CD4-positive, CD25-positive, alpha-beta regulatory T cell (primary cell): ENCODE results near the gene KCNMA1. TPM values are rescaled to one million over a fixed set of nuclear protein-coding genes. Genes with fewer than 3 reads are reported as not detected.

Experiments
- ATAC-seq, 2 donors: fragments of 150-1000 bp; cut with Tn5 transposase; one replicate each; pipeline ENCODE4 v1.10.0; 2021; ENCODE audit warnings: low read depth in 2 of 2, moderate number of reproducible peaks in 2 of 2, moderate library complexity in 1 of 2
- DNase-seq, 3 donors: peaks; one replicate each; pipeline versions ENCODE4 v3.0.0 to v3.0.0-alpha.2; 2012 to 2022; ENCODE audit warnings: mixed read lengths in 1 of 3
- H3K27ac ChIP-seq: one replicate; pipeline ENCODE4 v1.7.0; 2013; ENCODE audit warnings: mild to moderate bottlenecking, low read length; ENCODE audit not compliant: insufficient read depth, poor library complexity, severe bottlenecking
- H3K27me3 ChIP-seq: one replicate; pipeline ENCODE4 v1.7.0; 2013; ENCODE audit warnings: low read length; ENCODE audit not compliant: control insufficient read depth, insufficient read depth
- H3K36me3 ChIP-seq: one replicate; pipeline ENCODE4 v1.7.0; 2013; ENCODE audit warnings: mild to moderate bottlenecking, low read length, moderate library complexity; ENCODE audit not compliant: control insufficient read depth, insufficient read depth
- H3K4me1 ChIP-seq: 2 replicates; pipeline ENCODE4 v1.7.0; 2013; ENCODE audit warnings: mild to moderate bottlenecking, low read length; ENCODE audit not compliant: insufficient read depth, control insufficient read depth, poor library complexity, severe bottlenecking
- H3K4me3 ChIP-seq: one replicate; pipeline ENCODE4 v1.7.0; 2013; ENCODE audit warnings: low read depth, mild to moderate bottlenecking, low read length, moderate library complexity
- H3K9me3 ChIP-seq, 2 experiments: 1 replicate in 1 of 2; 2 replicates in 1 of 2; pipeline ENCODE4 v1.7.0; 2013; ENCODE audit warnings: low read length in 2 of 2, mild to moderate bottlenecking in 1 of 2, moderate library complexity in 1 of 2; ENCODE audit not compliant: control insufficient read depth in 2 of 2
- H3K27ac Mint-ChIP-seq, 3 donors: one replicate each; pipeline ENCODE4 v1.8.0; 2020 to 2022; ENCODE audit warnings: mild to moderate bottlenecking in 3 of 3, mixed read lengths in 3 of 3, moderate library complexity in 2 of 3
- H3K27me3 Mint-ChIP-seq: one replicate; pipeline ENCODE4 v1.8.0; 2022; ENCODE audit warnings: mild to moderate bottlenecking, mixed read lengths
- H3K36me3 Mint-ChIP-seq: one replicate; pipeline ENCODE4 v1.8.0; 2020; ENCODE audit warnings: mixed read lengths
- H3K4me1 Mint-ChIP-seq, 4 donors: one replicate each; pipeline ENCODE4 v1.8.0; 2020 to 2022; ENCODE audit warnings: mixed read lengths in 4 of 4, mild to moderate bottlenecking in 1 of 4
- H3K4me3 Mint-ChIP-seq, 4 donors: one replicate each; pipeline ENCODE4 v1.8.0; 2020 to 2022; ENCODE audit warnings: mild to moderate bottlenecking in 4 of 4, mixed read lengths in 4 of 4, moderate library complexity in 3 of 4
- H3K9me3 Mint-ChIP-seq, 7 donors: one replicate each; pipeline ENCODE4 v1.8.0; 2020 to 2022; ENCODE audit warnings: mixed read lengths in 7 of 7, mild to moderate bottlenecking in 3 of 7, moderate library complexity in 2 of 7
- polyA plus RNA-seq, 4 donors: library from polyadenylated mRNA; unstranded; fragments of 300-500 nt; fragmentation: Illumina TruSeq; gene quantifications; one replicate each; pipeline ENCODE4 v1.2.3, GENCODE V29; 2021
- total RNA-seq: library from RNA; stranded (reverse); gene quantifications from one replicate; pipeline ENCODE4 v1.2.3, GENCODE V29; 2022

KCNMA1 gene
- total and polyA plus RNA-seq, 5 donors from 2014 or later, result not detected

DNA sequence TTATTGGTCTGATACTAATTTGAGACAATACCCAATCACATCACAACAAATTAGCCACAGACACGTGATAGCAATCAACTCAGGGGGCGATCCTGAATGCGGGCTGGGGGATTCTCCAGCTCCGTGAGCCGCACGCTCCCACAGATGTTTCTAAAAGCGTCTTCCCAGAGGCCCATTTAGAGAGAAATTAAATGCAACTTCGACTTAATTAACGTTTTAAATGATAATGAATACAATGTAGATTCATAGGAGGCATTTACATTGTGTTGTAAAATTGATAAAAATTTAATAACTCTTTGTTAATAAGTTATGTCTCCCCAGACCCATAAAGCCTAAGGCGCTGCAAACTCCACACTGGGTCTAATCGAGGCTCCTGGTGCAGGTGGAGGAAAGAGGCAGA is 642.6 kb downstream of the KCNMA1 start:
- H3K4me3 Mint-ChIP-seq, result no peak overlapping the region
- H3K27ac Mint-ChIP-seq, result no peak overlapping the region
- Histone ChIP-seq H3K4me1 (no peaks in the 10 kb centered on the region), H3K27me3 (no peaks in the 10 kb centered on the region), H3K27ac (no peak overlapping the region), H3K36me3 (no peaks in the 10 kb centered on the region), H3K9me3 (no peaks in the 10 kb centered on the region), H3K4me3 (no peak overlapping the region)
- no peaks in the 10 kb centered on the region for H3K4me1 Mint-ChIP-seq
- H3K36me3 Mint-ChIP-seq, result no peaks in the 10 kb centered on the region
- no peak for ATAC-seq
- H3K27me3 Mint-ChIP-seq, result no peaks in the 10 kb centered on the region
- H3K9me3 Mint-ChIP-seq, result peaks cover 0 to 1% (median 0%) of the 10 kb centered on the region in 7 donors
- DNase-seq, result no peak

DNA sequence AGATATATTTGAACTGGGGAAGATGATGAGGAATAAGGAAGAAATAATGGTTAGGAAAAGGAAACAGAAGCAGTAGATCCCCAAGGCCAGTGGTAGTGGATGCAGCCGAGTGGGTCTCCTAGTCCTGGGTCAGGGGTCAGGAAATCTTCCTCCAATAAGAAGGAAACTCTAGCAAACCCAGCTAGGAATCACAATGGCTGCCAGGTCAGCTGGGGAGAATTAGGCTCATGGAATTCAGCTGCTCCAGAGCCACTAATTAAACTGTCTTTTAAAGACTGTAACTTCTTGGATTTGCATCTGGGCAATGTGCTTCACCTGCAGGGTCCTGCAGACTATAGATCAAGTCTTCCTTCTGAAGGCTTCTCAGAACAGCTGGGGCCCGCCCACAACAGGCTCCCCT is 644.4 kb downstream of the KCNMA1 start:
- H3K4me1 ChIP-seq, result no peaks in the 10 kb centered on the region
- DNase-seq (no peak), ATAC-seq (no peak)
- no peak overlapping the region for H3K27ac ChIP-seq
- no peaks in the 10 kb centered on the region for H3K9me3 ChIP-seq
- H3K4me3 ChIP-seq, result no peak overlapping the region
- H3K4me1 Mint-ChIP-seq, result no peaks in the 10 kb centered on the region
- peaks cover 0 to 1% (median 0%) of the 10 kb centered on the region in 7 donors for H3K9me3 Mint-ChIP-seq
- no peaks in the 10 kb centered on the region for H3K27me3 Mint-ChIP-seq
- H3K4me3 Mint-ChIP-seq, result no peak overlapping the region
- H3K27me3 ChIP-seq, result no peaks in the 10 kb centered on the region
- no peaks in the 10 kb centered on the region for H3K36me3 ChIP-seq
- no peak overlapping the region for H3K27ac Mint-ChIP-seq
- H3K36me3 Mint-ChIP-seq, result no peaks in the 10 kb centered on the region

GRCh38 chr10:76992467-76992866 is 645.1 kb downstream of the KCNMA1 start:
- H3K36me3 ChIP-seq, result no peaks in the 10 kb centered on the region
- H3K36me3 Mint-ChIP-seq, result no peaks in the 10 kb centered on the region
- no peaks in the 10 kb centered on the region for H3K9me3 ChIP-seq

DNA sequence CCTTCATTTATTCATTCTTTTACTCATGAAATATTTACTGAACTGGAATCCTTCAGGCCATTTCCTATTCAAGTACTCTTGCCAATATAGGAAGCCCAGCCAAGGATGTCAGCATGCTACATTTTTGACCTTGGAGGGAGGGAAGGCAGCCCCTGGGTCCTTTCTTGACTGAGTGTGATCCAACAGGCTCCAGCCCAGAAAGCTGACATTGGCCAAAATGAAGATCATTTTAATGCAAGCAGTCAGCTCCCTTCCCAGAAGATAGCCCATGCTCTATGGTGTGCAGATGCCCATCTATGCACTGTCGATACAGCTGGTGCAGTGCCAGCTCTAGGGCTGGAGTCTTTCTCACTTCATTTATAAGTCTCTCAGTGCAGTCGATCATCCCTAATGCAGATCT is 646.0 kb downstream of the KCNMA1 start:
- no peak overlapping the region for H3K27ac Mint-ChIP-seq
- ATAC-seq (no peak), DNase-seq (no peak)
- Histone ChIP-seq H3K27me3 (no peaks in the 10 kb centered on the region), H3K4me3 (no peak overlapping the region), H3K4me1 (no peaks in the 10 kb centered on the region), H3K9me3 (no peaks in the 10 kb centered on the region), H3K36me3 (no peaks in the 10 kb centered on the region), H3K27ac (no peak overlapping the region)
- no peaks in the 10 kb centered on the region for H3K27me3 Mint-ChIP-seq
- H3K4me3 Mint-ChIP-seq, result no peak overlapping the region
- no peaks in the 10 kb centered on the region for H3K4me1 Mint-ChIP-seq
- peaks cover 0 to 1% (median 0%) of the 10 kb centered on the region in 7 donors for H3K9me3 Mint-ChIP-seq
- no peaks in the 10 kb centered on the region for H3K36me3 Mint-ChIP-seq

More at GRCh38 chr10:76992467-76992866, 645.1 kb downstream of the KCNMA1 start:
- H3K27me3 Mint-ChIP-seq, result no peaks in the 10 kb centered on the region
- H3K9me3 Mint-ChIP-seq, result peaks cover 0 to 1% (median 0%) of the 10 kb centered on the region in 7 donors
- no peak overlapping the region for H3K27ac Mint-ChIP-seq
- no peak overlapping the region for H3K4me3 Mint-ChIP-seq
- ATAC-seq, result no peak
- Histone ChIP-seq H3K4me3 (no peak overlapping the region), H3K27ac (no peak overlapping the region), H3K4me1 (no peaks in the 10 kb centered on the region), H3K27me3 (no peaks in the 10 kb centered on the region)
- DNase-seq, result no peak
- H3K4me1 Mint-ChIP-seq, result no peaks in the 10 kb centered on the region

DNA sequence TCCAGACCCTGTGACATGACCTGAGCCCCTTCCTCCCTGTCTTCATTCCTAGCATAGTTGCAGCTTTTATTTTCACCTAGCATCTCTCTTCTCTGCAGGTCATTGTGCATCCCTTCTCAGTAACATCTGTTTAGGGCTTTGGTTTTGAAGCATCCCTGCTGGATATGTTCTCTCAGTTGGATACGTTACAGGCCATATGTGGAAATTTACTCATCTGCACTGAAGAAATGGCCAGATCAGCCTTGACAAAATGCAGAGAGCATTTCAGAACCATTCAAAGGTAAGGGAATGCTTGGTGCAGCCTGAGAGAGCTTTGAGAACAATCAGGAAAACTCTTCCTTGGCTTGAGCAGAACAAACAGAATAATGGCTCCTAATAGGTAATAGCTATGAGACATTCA is 647.0 kb downstream of the KCNMA1 start:
- Histone ChIP-seq H3K4me1 (no peaks in the 10 kb centered on the region), H3K4me3 (no peak overlapping the region), H3K9me3 (no peaks in the 10 kb centered on the region), H3K36me3 (no peaks in the 10 kb centered on the region), H3K27me3 (no peaks in the 10 kb centered on the region), H3K27ac (no peak overlapping the region)
- no peak for DNase-seq
- ATAC-seq, result no peak
- Mint-ChIP-seq H3K4me3 (no peak overlapping the region), H3K4me1 (no peaks in the 10 kb centered on the region), H3K36me3 (no peaks in the 10 kb centered on the region), H3K9me3 (peaks cover 0 to 1% (median 0%) of the 10 kb centered on the region in 7 donors), H3K27me3 (no peaks in the 10 kb centered on the region), H3K27ac (no peak overlapping the region)

- H3K9me3 Mint-ChIP-seq, result no peaks in the 10 kb centered on the region
- H3K27me3 ChIP-seq, result no peaks in the 10 kb centered on the region
- no peaks in the 10 kb centered on the region for H3K4me1 Mint-ChIP-seq
- no peak overlapping the region for H3K4me3 ChIP-seq
- ATAC-seq, result no peak
- H3K27me3 Mint-ChIP-seq, result no peaks in the 10 kb centered on the region
- no peaks in the 10 kb centered on the region for H3K36me3 ChIP-seq
- no peaks in the 10 kb centered on the region for H3K36me3 Mint-ChIP-seq
- no peak overlapping the region for H3K4me3 Mint-ChIP-seq
- H3K9me3 ChIP-seq, result no peaks in the 10 kb centered on the region
- H3K27ac ChIP-seq, result no peak overlapping the region
- H3K27ac Mint-ChIP-seq, result no peak overlapping the region
- peak; percentile 24 to 70 (median 31) for DNase-seq
- H3K4me1 ChIP-seq, result no peaks in the 10 kb centered on the region
Observed at GRCh38 chr10:76984559-76985443, 652.8 kb downstream of the KCNMA1 start.

DNA sequence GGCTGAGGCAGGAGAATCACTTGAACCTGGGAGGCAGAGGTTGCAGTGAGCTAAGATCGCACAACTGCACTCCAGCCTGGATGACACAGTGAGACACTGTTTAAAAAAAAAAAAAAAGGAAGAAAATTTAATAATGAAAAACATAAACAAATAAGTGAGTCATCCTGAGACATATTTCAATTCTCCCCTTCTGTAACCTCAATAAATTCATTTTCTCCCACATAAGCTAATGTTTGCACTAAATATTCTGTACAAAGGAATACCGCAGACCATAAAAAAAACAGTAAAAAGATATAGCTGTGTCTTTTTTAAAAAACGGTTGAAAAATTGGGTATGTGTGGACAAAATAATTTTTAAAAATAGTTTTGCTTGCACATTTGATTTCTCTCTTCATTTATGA is 654.0 kb downstream of the KCNMA1 start:
- H3K27me3 ChIP-seq, result no peaks in the 10 kb centered on the region
- no peaks in the 10 kb centered on the region for H3K4me1 Mint-ChIP-seq
- H3K36me3 Mint-ChIP-seq, result no peaks in the 10 kb centered on the region
- no peaks in the 10 kb centered on the region for H3K27me3 Mint-ChIP-seq
- no peak for ATAC-seq
- H3K27ac Mint-ChIP-seq, result no peak overlapping the region
- H3K9me3 Mint-ChIP-seq, result no peaks in the 10 kb centered on the region
- DNase-seq, result no peak
- H3K36me3 ChIP-seq, result no peaks in the 10 kb centered on the region
- no peaks in the 10 kb centered on the region for H3K9me3 ChIP-seq
- no peak overlapping the region for H3K4me3 ChIP-seq
- H3K27ac ChIP-seq, result no peak overlapping the region
- no peak overlapping the region for H3K4me3 Mint-ChIP-seq
- H3K4me1 ChIP-seq, result no peaks in the 10 kb centered on the region

GRCh38 chr10:76982671-76983070 is 654.9 kb downstream of the KCNMA1 start:
- Mint-ChIP-seq H3K4me3 (no peak overlapping the region), H3K9me3 (no peaks in the 10 kb centered on the region), H3K27ac (no peak overlapping the region), H3K4me1 (no peaks in the 10 kb centered on the region), H3K36me3 (no peaks in the 10 kb centered on the region), H3K27me3 (no peaks in the 10 kb centered on the region)
- no peak overlapping the region for H3K27ac ChIP-seq
- no peak for ATAC-seq
- H3K4me3 ChIP-seq, result no peak overlapping the region
- DNase-seq, result no peak
- no peaks in the 10 kb centered on the region for H3K4me1 ChIP-seq
- H3K9me3 ChIP-seq, result no peaks in the 10 kb centered on the region
- H3K36me3 ChIP-seq, result no peaks in the 10 kb centered on the region
- H3K27me3 ChIP-seq, result no peaks in the 10 kb centered on the region
